ENCODE data around the gene RPS8. TPM values are rescaled to one million over a fixed set of nuclear protein-coding genes. Genes with fewer than 3 reads are reported as not detected.
"Not testable (repeated sequence)": the region's sequence is repeated elsewhere in the genome, so short reads cannot be mapped to it uniquely, and the experiment has no call there.

The RPS8 gene
- 1,000 to 10,000 TPM in 5 of 6 donors, 100 to 1,000 TPM in 1; 896 to 1,302 (median 1,132) TPM for polyA plus RNA-seq (ENCODE audit: low read depth in 6 of 6)

DNA sequence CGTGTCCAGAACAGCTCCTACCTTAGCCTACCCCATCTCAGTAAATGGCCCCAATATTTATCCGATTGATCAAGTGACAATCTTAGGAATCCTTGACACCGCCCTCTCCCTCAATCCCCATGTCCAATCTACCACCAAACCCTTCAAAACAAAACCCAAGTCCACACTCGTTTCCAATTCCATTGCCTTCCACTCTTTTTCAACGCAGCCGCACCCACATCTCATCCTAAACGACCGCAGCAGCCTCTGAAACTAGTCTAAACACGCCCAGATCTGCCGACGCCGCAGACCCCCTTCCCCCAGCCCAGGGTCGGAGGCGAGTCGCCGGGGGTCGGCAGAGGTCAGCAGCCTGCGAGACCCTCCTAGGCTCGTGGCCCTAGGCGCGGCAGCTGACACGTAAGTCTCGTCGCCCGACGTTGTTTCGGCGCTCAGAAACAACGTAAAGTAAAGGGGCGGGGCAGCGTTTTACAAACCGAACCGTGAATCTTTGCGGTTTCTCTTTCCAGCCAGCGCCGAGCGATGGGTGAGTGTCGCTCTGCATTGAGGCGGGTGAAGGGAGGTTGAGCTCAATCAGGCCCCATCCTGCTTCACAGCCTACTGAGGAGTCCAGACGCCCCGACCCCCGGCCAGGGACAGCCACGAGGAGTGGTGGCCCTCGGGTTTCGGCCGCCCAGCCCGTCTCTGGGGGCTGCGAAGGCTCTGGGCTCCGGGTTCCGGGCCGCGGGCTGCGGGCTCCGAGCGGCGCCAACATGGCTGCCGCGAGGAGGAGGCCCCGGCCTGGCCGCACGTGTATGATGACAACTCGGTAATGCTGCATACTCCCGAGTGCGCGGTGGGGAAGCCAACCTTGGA is at the start of gene RPS8:
Gene RPS8, plus strand, starts transcription at position 463 of the 852 bp plus-strand sequence. Its CDS starts 57 bp downstream, at position 520.
- peak within 1 kb of the TSS; percentile 90 to 98 (median 96) for H3K4me3 Mint-ChIP-seq
- H3K27me3 Mint-ChIP-seq = no peaks in the 10 kb centered on the region
- DNase-seq (peak; percentile 88), ATAC-seq (ENCODE audit: low read depth in 2 of 2) (peak; percentile 83 to 87)
- peak within 1 kb of the TSS; percentile 96 to 99 (median 97) for H3K27ac Mint-ChIP-seq
- H3K9me3 Mint-ChIP-seq = no peaks in the 10 kb centered on the region
- H3K4me1 Mint-ChIP-seq = peaks cover 25 to 41% (median 37%) of the 10 kb centered on the region in 3 donors
- peaks cover 0 to 5% of the 10 kb centered on the region in 2 donors for H3K36me3 Mint-ChIP-seq

DNA sequence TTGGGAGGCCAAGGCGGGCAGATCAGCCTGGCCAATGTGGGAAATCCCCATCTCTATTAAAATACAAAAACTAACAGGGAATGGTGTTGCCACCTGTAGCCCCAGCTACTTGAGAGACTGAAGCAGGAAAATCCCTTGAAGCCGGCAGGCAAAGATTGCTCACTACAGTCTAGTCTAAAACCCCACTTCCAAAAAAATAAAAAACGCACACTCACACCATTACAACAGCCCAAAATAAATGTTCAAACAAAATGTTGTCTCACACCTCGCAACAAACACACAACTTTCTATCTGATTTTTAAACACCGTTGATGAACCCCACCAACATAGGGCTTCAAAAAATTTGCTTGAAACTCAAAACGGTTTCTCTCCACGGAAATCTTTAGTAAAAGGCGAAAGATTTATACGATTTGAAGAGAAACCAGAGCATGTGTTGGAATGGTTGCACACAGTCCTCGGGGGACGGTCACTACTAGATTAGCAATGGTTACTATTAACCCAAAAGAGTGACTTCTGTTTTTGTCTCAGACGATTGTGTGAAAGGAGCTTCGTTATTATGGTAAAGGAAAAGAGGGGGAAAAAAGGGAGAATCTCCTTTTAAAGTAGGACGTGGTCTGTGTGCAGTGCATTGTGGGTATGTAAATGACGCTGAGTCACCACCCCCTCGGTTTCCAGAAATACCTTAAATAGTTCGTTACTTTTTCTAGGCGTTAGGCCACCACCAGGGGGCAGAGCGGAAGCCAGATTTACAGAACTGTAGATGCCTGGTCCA is 44.4 kb upstream of the RPS8 start, which contains the start of gene RNU5D-1:
Gene RNU5D-1, minus strand, starts transcription at position 430 of the 772 bp plus-strand sequence.
- H3K9me3 Mint-ChIP-seq = no peaks in the 10 kb centered on the region
- H3K27me3 Mint-ChIP-seq = no peaks in the 10 kb centered on the region
- peak within 1 kb of the TSS; percentile 99 to 100 (median 100) for H3K27ac Mint-ChIP-seq
- DNase-seq (peak; percentile 89), ATAC-seq (ENCODE audit: low read depth in 2 of 2) (peak; percentile 78)
- H3K4me3 Mint-ChIP-seq = peak within 1 kb of the TSS; percentile 56 to 88 (median 80)
- peaks cover 23 to 41% (median 25%) of the 10 kb centered on the region in 3 donors for H3K4me1 Mint-ChIP-seq
- no peaks in the 10 kb centered on the region for H3K36me3 Mint-ChIP-seq

DNA sequence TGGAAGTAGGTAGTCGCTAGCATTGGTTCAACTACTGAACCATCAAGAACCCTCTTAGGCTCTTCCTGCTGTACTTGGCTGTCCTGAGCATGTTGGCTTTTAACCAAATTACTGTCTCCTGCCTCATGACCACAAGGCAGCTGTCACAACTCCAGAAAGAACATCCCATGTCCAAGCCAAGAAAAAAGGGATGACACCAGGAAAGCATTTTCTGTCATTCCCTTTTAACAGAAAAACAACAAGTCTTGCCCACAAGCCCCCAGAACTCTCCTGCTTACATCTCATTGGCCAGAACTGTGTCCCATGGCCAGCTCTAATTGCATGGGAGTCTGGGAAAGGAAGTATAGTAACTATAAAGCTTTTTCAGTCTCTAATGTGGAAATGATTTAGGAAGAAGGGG is 42.0 kb upstream of the RPS8 start:
- peak overlapping the region in 1 of 8 donors; percentile 10 for H3K4me3 Mint-ChIP-seq

DNA sequence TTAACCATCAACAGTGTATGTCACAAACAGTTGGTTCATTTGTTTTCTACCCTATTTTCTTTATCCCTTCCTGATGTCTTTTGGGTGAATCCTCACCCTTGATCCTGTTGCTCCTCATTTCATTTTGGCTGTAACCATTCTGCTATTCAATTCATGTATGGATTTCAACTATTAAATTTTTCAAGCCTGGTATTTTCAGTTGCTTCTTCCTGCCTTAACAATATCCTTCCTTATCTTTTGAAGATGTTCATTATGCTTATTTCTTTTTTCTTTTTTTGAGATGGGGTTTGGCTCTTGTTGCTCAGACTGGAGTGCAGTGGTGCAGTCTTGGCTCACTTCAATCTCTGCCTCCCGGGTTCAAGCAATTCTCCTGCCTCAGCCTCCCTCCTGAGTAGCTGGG is 41.6 kb upstream of the RPS8 start:
- H3K9me3 Mint-ChIP-seq = no peaks in the 10 kb centered on the region
- no peak overlapping the region for H3K27ac Mint-ChIP-seq
- peaks cover 12 to 32% (median 13%) of the 10 kb centered on the region in 3 donors for H3K4me1 Mint-ChIP-seq
- ATAC-seq (ENCODE audit: low read depth in 2 of 2) (no peak), DNase-seq (no peak)
- H3K36me3 Mint-ChIP-seq = no peaks in the 10 kb centered on the region
- H3K27me3 Mint-ChIP-seq = no peaks in the 10 kb centered on the region
- H3K4me3 Mint-ChIP-seq = peak overlapping the region in 1 of 8 donors; percentile 10

More for the DNA sequence above, 42.0 kb upstream of the RPS8 start:
- Mint-ChIP-seq H3K9me3 (no peaks in the 10 kb centered on the region), H3K27me3 (no peaks in the 10 kb centered on the region), H3K36me3 (no peaks in the 10 kb centered on the region), H3K4me1 (peaks cover 12 to 30% (median 13%) of the 10 kb centered on the region in 3 donors), H3K27ac (no peak overlapping the region)
- DNase-seq = no peak
- ATAC-seq (ENCODE audit: low read depth in 2 of 2) = no peak

DNA sequence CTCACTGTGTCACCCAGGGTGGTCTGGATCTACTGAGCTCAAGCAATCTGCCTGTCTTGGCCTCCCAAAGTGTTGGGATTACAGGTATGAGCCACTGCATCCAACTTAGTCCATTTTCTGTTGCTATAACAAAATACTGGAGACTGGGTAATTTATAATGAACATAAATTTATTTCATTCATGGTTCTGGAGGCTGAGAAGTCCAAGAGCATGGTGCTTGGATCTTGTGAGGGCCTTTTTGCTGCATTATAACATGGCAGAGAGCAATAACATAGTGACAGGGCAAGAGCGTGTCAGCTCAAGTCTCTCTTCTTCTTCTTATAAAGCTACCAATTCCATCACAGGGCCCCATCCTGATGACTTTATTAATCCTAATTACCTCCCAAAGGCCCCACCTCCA is 39.3 kb upstream of the RPS8 start:
- DNase-seq (no peak), ATAC-seq (ENCODE audit: low read depth in 2 of 2) (no peak)
- Mint-ChIP-seq H3K27ac (no peak overlapping the region), H3K4me1 (peaks cover 10 to 35% (median 13%) of the 10 kb centered on the region in 3 donors), H3K4me3 (no peak overlapping the region), H3K27me3 (no peaks in the 10 kb centered on the region), H3K9me3 (no peaks in the 10 kb centered on the region), H3K36me3 (no peaks in the 10 kb centered on the region)

DNA sequence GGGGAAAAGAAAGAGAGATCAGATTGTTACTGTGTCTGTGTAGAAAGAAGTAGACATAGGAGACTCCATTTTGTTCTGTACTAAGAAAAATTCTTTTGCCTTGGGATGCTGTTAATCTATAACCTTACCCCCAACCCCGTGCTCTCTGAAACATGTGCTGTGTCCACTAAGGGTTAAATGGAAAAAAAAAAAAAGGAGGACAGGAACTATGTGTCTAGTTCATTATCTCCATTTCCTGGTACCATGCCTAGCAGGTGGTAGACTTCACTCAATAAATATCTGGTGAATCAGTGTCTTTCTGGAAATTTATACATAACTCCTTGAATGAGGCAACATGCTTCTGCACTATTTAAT is 36.4 kb upstream of the RPS8 start:
- H3K4me1 Mint-ChIP-seq = peaks cover 6 to 26% (median 11%) of the 10 kb centered on the region in 3 donors
- not testable (repeated sequence) for H3K36me3 Mint-ChIP-seq; H3K27me3 Mint-ChIP-seq; ATAC-seq (ENCODE audit: low read depth in 2 of 2); H3K9me3 Mint-ChIP-seq; DNase-seq
- H3K27ac Mint-ChIP-seq = peak overlapping the region; percentile 36 to 97 (median 93)
- peak overlapping the region; percentile 85 to 97 (median 94) for H3K4me3 Mint-ChIP-seq

DNA sequence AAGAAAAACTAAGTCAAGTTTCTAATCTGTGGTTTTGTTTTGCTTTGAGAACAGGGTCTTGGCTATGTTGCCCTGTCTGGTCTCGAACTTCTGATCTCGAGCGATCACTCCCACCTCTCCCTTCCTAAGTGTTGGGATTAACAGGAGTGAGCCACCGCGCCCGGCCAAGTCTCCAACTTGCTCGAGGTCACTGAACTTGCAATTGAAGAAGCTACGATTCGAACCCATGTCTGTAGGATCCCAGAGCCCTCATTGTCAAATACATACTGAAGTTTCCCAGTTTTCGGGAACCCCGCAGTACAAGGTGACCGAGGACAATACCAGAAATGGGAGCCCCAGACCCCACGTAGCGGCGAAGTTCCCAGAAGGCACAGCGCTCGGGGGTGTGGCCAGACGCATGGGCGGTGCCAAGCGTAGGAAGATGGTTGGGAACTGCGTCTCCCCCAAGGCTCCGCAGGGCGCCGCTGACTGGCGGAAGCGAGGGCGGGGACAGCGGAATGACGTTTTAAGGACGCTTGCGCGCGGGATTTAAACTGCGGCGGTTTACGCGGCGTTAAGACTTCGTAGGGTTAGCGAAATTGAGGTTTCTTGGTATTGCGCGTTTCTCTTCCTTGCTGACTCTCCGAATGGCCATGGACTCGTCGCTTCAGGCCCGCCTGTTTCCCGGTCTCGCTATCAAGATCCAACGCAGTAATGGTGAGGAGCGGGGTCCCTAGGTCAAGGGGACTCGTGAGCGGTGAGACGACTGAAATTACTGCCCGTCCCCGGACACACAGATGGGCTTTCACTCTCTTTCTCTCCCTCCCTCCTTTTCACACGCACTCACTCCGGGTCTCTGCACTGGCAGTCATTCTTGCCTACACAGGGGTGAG is 35.8 kb upstream of the RPS8 start, which contains the start of gene KIF2C:
Gene KIF2C, plus strand, starts transcription at position 531 of the 872 bp plus-strand sequence. Its CDS starts 96 bp downstream, at position 627.
- Mint-ChIP-seq H3K27ac (peak within 1 kb of the TSS; percentile 78 to 97 (median 93)), H3K36me3 (no peaks in the 10 kb centered on the region), H3K4me1 (peaks cover 6 to 26% (median 11%) of the 10 kb centered on the region in 3 donors), H3K9me3 (no peaks in the 10 kb centered on the region), H3K4me3 (peak within 1 kb of the TSS; percentile 85 to 97 (median 94)), H3K27me3 (no peaks in the 10 kb centered on the region)
- DNase-seq (peak; percentile 93), ATAC-seq (ENCODE audit: low read depth in 2 of 2) (peak; percentile 100)

DNA sequence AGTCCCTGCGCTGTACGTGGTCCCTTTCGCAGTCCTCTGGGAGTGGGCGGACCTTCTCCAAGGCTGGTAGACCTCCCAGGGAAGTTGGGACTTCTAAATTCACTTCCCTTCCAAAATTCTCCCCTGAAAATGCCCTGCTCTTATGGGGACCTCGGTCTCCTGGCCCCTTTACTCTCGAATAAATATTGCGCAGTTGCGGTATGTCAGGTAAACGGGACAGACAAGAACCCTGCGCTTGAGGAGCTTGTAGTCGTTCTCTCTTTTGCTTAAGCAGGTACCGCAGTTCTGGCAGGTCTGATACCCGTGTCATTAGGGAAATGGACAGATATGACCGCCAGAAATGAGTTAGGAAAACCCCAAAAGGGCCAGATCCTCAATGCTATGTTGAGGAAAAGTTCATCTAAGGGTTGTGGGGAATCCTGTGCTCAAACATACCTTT is 35.1 kb upstream of the RPS8 start:
- Mint-ChIP-seq H3K4me3 (peak overlapping the region; percentile 85 to 97 (median 94)), H3K36me3 (no peaks in the 10 kb centered on the region), H3K9me3 (no peaks in the 10 kb centered on the region), H3K4me1 (peaks cover 6 to 26% (median 11%) of the 10 kb centered on the region in 3 donors), H3K27me3 (no peaks in the 10 kb centered on the region), H3K27ac (peak overlapping the region in 4 of 6 donors; percentile 24 to 97 (median 80))
- ATAC-seq (ENCODE audit: low read depth in 2 of 2) = no peak
- no peak for DNase-seq

DNA sequence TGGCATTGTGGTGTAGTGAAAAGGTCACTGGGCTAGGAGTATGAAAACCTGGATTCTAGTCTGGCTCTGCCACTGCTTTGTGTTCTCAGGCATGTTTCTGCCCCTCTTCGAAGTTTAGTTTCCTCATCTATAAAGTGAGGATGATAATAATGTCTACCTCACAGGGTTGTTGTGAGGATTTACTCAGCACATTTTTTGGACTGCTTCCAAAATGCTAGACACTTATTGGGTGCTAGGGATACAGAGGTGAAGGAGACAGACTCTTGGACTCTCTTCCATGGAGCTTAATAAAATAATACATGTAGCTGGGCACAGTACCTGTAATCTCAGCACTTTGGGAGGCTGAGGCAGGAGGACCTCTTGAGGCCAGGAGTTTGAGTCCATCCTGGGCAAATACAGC is 32.1 kb upstream of the RPS8 start:
- DNase-seq (no peak), ATAC-seq (ENCODE audit: low read depth in 2 of 2) (no peak)
- no peak overlapping the region for H3K27ac Mint-ChIP-seq
- peaks cover 6 to 20% (median 11%) of the 10 kb centered on the region in 3 donors for H3K4me1 Mint-ChIP-seq
- H3K9me3 Mint-ChIP-seq = no peaks in the 10 kb centered on the region
- H3K36me3 Mint-ChIP-seq = no peaks in the 10 kb centered on the region
- H3K27me3 Mint-ChIP-seq = no peaks in the 10 kb centered on the region
- H3K4me3 Mint-ChIP-seq = peak overlapping the region in 1 of 8 donors; percentile 26

DNA sequence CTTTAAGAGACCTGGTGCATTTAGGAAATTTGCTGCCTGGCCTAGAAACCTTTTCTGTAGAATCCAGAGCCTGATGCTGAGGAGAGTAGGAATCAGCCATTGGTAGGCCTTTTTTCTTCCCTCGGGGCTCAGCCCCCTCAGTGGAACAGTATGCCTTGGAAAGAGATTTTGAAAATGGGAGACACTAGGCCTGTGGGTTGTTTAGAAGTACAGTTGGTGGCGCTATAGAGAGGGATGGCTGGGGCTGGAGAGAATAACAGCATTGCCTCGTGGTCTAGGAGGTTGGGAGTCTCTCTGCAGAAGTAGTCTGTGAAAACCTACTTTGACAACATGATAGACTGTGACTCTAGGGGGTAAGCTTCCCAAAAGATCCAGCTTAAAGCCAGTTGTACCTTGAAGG is 27.5 kb upstream of the RPS8 start:
- H3K27me3 Mint-ChIP-seq = no peaks in the 10 kb centered on the region

DNA sequence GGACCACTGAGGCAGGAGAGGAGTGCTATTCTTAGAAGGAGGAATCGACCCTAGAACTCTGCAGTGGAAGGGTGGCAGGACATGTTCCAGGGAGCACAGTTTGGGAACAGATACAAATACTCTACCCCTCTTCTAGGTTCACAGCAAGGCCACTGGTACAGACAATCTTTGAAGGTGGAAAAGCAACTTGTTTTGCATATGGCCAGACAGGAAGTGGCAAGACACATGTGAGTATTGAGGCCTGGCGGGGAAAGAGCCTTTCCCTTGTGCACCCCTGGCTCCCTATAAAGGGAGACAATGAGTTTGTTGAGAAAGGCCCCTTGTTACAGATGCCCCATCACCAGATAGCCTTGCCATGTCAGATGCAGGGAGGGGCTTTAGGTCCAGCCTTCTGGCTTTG is 17.9 kb upstream of the RPS8 start:
- ATAC-seq (ENCODE audit: low read depth in 2 of 2) = peak in 1 of 2 donors; percentile 37
- H3K27me3 Mint-ChIP-seq = no peaks in the 10 kb centered on the region
- no peaks in the 10 kb centered on the region for H3K36me3 Mint-ChIP-seq
- H3K27ac Mint-ChIP-seq = no peak overlapping the region
- no peaks in the 10 kb centered on the region for H3K9me3 Mint-ChIP-seq
- H3K4me1 Mint-ChIP-seq = peaks cover 8 to 19% (median 10%) of the 10 kb centered on the region in 3 donors
- no peak for DNase-seq
- peak overlapping the region in 4 of 8 donors; percentile 19 to 60 (median 38) for H3K4me3 Mint-ChIP-seq

More for the DNA sequence above, 27.5 kb upstream of the RPS8 start:
- no peak overlapping the region for H3K27ac Mint-ChIP-seq
- H3K9me3 Mint-ChIP-seq = no peaks in the 10 kb centered on the region
- no peak for DNase-seq
- no peaks in the 10 kb centered on the region for H3K36me3 Mint-ChIP-seq
- ATAC-seq (ENCODE audit: low read depth in 2 of 2) = no peak
- H3K4me3 Mint-ChIP-seq = no peak overlapping the region
- H3K4me1 Mint-ChIP-seq = no peaks in the 10 kb centered on the region

DNA sequence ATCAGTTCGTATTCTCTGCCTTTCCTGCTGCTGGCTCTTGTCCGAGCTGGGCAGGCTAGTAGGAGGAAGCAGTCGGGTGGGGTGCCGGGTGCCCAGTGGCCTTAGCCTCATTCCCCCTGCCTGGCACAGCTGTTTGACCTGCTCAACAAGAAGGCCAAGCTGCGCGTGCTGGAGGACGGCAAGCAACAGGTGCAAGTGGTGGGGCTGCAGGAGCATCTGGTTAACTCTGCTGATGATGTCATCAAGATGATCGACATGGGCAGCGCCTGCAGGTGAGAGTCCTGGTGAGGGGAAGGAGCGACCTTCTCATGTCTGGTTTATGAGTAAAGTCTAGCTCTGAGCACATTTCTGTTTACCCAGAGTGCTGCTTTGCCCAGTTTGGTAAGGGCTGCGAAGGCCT is 16.3 kb upstream of the RPS8 start:
- no peak overlapping the region for H3K4me3 Mint-ChIP-seq
- no peaks in the 10 kb centered on the region for H3K9me3 Mint-ChIP-seq
- H3K27ac Mint-ChIP-seq = no peak overlapping the region
- ATAC-seq (ENCODE audit: low read depth in 2 of 2) = no peak
- no peaks in the 10 kb centered on the region for H3K36me3 Mint-ChIP-seq
- H3K27me3 Mint-ChIP-seq = no peaks in the 10 kb centered on the region
- DNase-seq = no peak
- peaks cover 10 to 15% (median 12%) of the 10 kb centered on the region in 3 donors for H3K4me1 Mint-ChIP-seq
